NB4 (cell line): ENCODE results near the gene YIPF2.

ENCODE experiments used
- MAX ChIP-seq: IDR thresholded peaks from 2 replicates; pipeline ENCODE4 v1.6.1; 2011; ENCODE audit warnings: low read depth, low read length
- POLR2A ChIP-seq: IDR thresholded peaks from 2 replicates; pipeline ENCODE4 v1.6.1; 2011; ENCODE audit warnings: mild to moderate bottlenecking; ENCODE audit not compliant: insufficient read length; ENCODE audit errors: extremely low read depth

- TF ChIP-seq POLR2A (no peak), MAX (no peak)
These were observed 24.4 kb upstream of the YIPF2 start for GRCh38 chr19:10952809-10953208.
